ENCODE results near the gene GABRG3. TPM values are rescaled to one million over a fixed set of nuclear protein-coding genes. Genes with fewer than 3 reads are reported as not detected.

GABRG3 gene
- total RNA-seq, 2 experiments from 2014 or later, result not detected

DNA sequence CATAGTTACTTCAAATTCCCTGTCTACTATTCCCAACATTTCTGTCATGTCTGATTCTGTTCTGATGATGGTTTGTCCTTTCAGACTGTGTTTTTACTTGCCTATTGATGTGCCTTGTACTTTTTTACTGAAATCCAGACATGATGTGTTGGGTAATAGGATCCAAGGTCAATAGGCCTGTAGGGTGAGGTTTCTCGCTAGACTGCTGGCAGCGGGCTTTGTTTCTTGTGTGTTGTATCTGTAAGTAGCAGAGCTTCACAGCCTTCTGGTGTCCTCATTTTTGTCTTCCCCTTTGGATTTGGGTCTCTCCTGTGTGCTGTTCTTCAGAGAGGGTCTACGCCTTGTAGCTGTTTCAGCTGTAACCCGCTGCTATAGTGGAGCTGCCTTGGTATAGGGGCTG, 140.3 kb downstream of the GABRG3 start:
- ChIA-PET CTCF (no interaction called here), POLR2A (no interaction called here)
- DNase-seq, result no peak
- Mint-ChIP-seq H3K36me3 (ENCODE audit: low read depth) (no peaks in the 10 kb centered on the region), H3K4me3 (no peak overlapping the region), H3K27ac (no peak overlapping the region), H3K4me1 (no peaks in the 10 kb centered on the region), H3K27me3 (no peaks in the 10 kb centered on the region), H3K9me3 (peaks cover 4% of the 10 kb centered on the region)

- POLR2A ChIA-PET, result no interaction called here
- Mint-ChIP-seq H3K27ac (no peak overlapping the region), H3K4me1 (no peaks in the 10 kb centered on the region), H3K27me3 (no peaks in the 10 kb centered on the region), H3K9me3 (peaks cover 4% of the 10 kb centered on the region), H3K4me3 (no peak overlapping the region), H3K36me3 (ENCODE audit: low read depth) (no peaks in the 10 kb centered on the region)
- no peak for DNase-seq
- CTCF ChIA-PET, result no interaction called here
Measured at GRCh38 chr15:27114473-27114872, 143.5 kb downstream of the GABRG3 start.

DNA sequence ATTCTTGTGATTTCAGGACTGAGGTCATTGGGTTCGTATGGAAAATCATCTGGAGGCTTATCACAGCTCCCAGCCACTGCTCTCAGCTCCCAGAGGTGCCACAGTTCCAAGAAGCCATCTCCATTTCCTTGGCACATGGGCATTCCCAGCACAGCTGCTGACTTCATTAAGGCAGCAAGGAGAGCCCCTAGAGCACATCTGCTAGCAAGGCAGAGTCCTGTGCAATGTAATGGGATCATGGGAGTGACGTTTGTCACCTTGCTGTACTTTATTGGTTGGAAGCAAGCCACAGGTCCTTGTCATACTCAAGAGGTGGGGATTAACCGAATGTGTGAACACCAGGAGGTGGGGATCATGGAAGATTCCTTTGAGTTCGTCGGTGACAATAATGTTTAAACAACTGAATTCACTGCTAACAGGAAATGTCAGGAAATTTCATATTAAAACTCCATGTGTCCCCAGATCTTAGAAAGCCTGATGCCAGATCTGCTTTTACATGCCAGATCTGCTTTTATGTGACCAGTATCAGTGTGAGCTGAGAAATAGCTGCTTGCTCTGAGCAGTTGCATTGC, 148.8 kb downstream of the GABRG3 start:
- Mint-ChIP-seq H3K4me3 (no peak overlapping the region), H3K27me3 (no peaks in the 10 kb centered on the region), H3K4me1 (no peaks in the 10 kb centered on the region), H3K27ac (no peak overlapping the region), H3K9me3 (peaks cover 20% of the 10 kb centered on the region), H3K36me3 (ENCODE audit: low read depth) (no peaks in the 10 kb centered on the region)
- ChIA-PET CTCF (no interaction called here), POLR2A (no interaction called here)
- no peak for DNase-seq

- H3K9me3 Mint-ChIP-seq, result peaks cover 28% of the 10 kb centered on the region
Measured at GRCh38 chr15:27121672-27122071, 150.7 kb downstream of the GABRG3 start.

DNA sequence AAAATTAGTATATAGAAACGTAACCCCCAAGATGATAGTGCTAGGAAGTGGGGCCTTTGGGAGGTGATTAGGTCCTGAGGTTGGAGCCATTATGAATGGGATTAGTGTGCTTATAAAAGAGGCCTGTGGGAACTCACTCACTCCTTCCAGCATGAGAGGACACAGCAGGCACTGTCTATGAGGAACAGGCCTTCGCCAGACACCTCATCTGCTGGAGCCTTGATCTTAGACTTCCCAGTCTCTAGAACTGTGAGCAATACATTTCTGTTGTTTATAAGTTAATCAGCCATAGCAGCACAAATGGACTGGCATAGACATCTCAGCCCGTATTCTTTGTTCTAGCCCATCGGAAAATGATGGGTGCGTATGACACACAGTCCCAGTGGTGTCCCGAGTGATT, 152.3 kb downstream of the GABRG3 start:
- ChIA-PET CTCF (no interaction called here), POLR2A (no interaction called here)
- H3K4me3 Mint-ChIP-seq, result no peak overlapping the region
- no peak overlapping the region for H3K27ac Mint-ChIP-seq
- no peaks in the 10 kb centered on the region for H3K27me3 Mint-ChIP-seq
- H3K36me3 Mint-ChIP-seq (ENCODE audit: low read depth), result no peaks in the 10 kb centered on the region
- H3K9me3 Mint-ChIP-seq, result peaks cover 29% of the 10 kb centered on the region
- no peak for DNase-seq
- no peaks in the 10 kb centered on the region for H3K4me1 Mint-ChIP-seq

More at GRCh38 chr15:27121672-27122071, 150.7 kb downstream of the GABRG3 start:
- no peaks in the 10 kb centered on the region for H3K36me3 Mint-ChIP-seq (ENCODE audit: low read depth)
- H3K4me1 Mint-ChIP-seq, result no peaks in the 10 kb centered on the region
- H3K27ac Mint-ChIP-seq, result no peak overlapping the region
- H3K27me3 Mint-ChIP-seq, result no peaks in the 10 kb centered on the region
- H3K4me3 Mint-ChIP-seq, result no peak overlapping the region
- ChIA-PET POLR2A (no interaction called here), CTCF (no interaction called here)
- no peak for DNase-seq

- Mint-ChIP-seq H3K27ac (no peak overlapping the region), H3K27me3 (no peaks in the 10 kb centered on the region), H3K36me3 (ENCODE audit: low read depth) (no peaks in the 10 kb centered on the region), H3K4me3 (no peak overlapping the region), H3K9me3 (peaks cover 29% of the 10 kb centered on the region), H3K4me1 (no peaks in the 10 kb centered on the region)
- DNase-seq, result no peak
- ChIA-PET POLR2A (no interaction called here), CTCF (no interaction called here)
Measured at GRCh38 chr15:27123808-27124207, 152.8 kb downstream of the GABRG3 start.

GRCh38 chr15:27124287-27124871, 153.4 kb downstream of the GABRG3 start:
- Mint-ChIP-seq H3K36me3 (ENCODE audit: low read depth) (no peaks in the 10 kb centered on the region), H3K27ac (no peak overlapping the region), H3K9me3 (peaks cover 29% of the 10 kb centered on the region), H3K4me1 (no peaks in the 10 kb centered on the region), H3K4me3 (no peak overlapping the region), H3K27me3 (no peaks in the 10 kb centered on the region)
- DNase-seq, result no peak
- ChIA-PET POLR2A (no interaction called here), CTCF (no interaction called here)

DNA sequence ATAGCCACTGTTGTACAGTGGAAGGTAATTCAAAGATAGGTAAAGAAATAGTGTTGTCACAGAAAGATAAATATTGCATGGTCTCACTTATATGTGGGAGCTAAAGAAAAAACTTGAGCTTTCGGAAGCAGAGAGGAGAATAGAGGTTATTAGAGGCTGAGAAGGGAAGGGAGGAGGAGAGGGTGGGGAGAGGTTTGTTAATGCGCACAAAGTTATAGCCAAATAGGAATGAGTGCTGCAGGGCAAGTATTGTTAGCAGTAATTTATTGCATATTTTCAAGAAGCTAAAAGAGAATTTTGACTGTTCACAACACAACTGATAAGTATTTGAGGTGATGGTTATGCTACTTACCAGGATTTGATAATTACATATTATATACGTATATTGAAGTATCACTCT, 154.2 kb downstream of the GABRG3 start:
- POLR2A ChIA-PET, result no interaction called here
- peaks cover 28% of the 10 kb centered on the region for H3K9me3 Mint-ChIP-seq
- no peak for DNase-seq
- no peaks in the 10 kb centered on the region for H3K36me3 Mint-ChIP-seq (ENCODE audit: low read depth)
- H3K4me1 Mint-ChIP-seq, result no peaks in the 10 kb centered on the region
- H3K4me3 Mint-ChIP-seq, result no peak overlapping the region
- H3K27ac Mint-ChIP-seq, result no peak overlapping the region
- CTCF ChIA-PET, result no interaction called here
- H3K27me3 Mint-ChIP-seq, result no peaks in the 10 kb centered on the region

DNA sequence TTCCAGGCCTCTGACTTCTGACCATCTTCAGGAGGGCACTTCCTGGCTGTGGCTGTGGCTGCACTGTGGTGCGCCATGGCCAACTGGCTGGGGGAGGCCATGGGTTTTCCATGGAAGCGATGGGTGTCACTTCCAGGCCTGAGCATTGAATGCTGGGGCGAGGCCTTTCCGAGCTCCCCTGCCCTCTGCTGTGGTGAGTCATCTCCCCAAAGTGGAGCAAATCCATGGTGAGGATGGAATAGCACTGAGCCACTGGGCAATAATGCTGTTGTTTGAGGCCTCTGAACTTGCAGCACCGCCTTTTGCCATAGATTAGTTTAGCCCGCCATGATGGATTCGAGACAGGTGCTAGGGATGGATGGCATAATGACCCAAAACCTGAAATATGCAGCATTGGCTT, 155.5 kb downstream of the GABRG3 start:
- no peaks in the 10 kb centered on the region for H3K27me3 Mint-ChIP-seq
- H3K4me3 Mint-ChIP-seq, result no peak overlapping the region
- no peaks in the 10 kb centered on the region for H3K4me1 Mint-ChIP-seq
- no peak overlapping the region for H3K27ac Mint-ChIP-seq
- H3K36me3 Mint-ChIP-seq (ENCODE audit: low read depth), result no peaks in the 10 kb centered on the region
- H3K9me3 Mint-ChIP-seq, result peaks cover 22% of the 10 kb centered on the region
- ChIA-PET POLR2A (no interaction called here), CTCF (no interaction called here)
- DNase-seq, result no peak

- Mint-ChIP-seq H3K27me3 (no peaks in the 10 kb centered on the region), H3K9me3 (peaks cover 12% of the 10 kb centered on the region), H3K4me1 (no peaks in the 10 kb centered on the region), H3K27ac (no peak overlapping the region), H3K36me3 (ENCODE audit: low read depth) (no peaks in the 10 kb centered on the region), H3K4me3 (no peak overlapping the region)
- DNase-seq, result no peak
- ChIA-PET CTCF (no interaction called here), POLR2A (no interaction called here)
Measured at GRCh38 chr15:27127815-27128570, 157.0 kb downstream of the GABRG3 start.

GRCh38 chr15:27133249-27133648, 162.3 kb downstream of the GABRG3 start:
- Mint-ChIP-seq H3K4me1 (no peaks in the 10 kb centered on the region), H3K4me3 (no peak overlapping the region), H3K9me3 (peaks cover 5% of the 10 kb centered on the region), H3K36me3 (ENCODE audit: low read depth) (peaks cover 2% of the 10 kb centered on the region), H3K27ac (no peak overlapping the region), H3K27me3 (no peaks in the 10 kb centered on the region)
- ChIA-PET POLR2A (no interaction called here), CTCF (no interaction called here)
- no peak for DNase-seq

- DNase-seq, result no peak
- no peak overlapping the region for H3K4me3 Mint-ChIP-seq
- ChIA-PET CTCF (no interaction called here), POLR2A (no interaction called here)
- peaks cover 2% of the 10 kb centered on the region for H3K36me3 Mint-ChIP-seq (ENCODE audit: low read depth)
- no peaks in the 10 kb centered on the region for H3K27me3 Mint-ChIP-seq
- no peak overlapping the region for H3K27ac Mint-ChIP-seq
- peaks cover 11% of the 10 kb centered on the region for H3K9me3 Mint-ChIP-seq
- no peaks in the 10 kb centered on the region for H3K4me1 Mint-ChIP-seq
Measured at GRCh38 chr15:27134481-27134880, 163.5 kb downstream of the GABRG3 start.

DNA sequence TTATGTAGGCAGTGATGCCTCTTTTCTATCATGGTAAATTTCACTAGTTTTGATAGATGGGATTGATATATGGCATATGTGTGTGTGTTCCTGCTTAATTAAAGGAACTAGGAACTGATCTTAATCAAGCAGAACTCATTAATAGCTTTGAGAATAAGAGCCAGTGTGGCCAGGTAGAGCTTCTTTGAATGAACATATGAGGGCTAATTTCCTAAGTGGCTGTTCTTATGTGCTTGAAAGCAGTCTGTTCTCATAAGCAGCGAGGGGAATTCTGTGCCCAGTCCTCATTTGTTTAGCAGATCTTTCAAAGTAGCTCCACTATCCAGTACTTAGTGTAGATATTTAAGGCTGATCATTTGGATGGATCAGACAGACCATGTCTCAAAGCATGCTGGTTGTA, 164.2 kb downstream of the GABRG3 start:
- CTCF ChIA-PET, result no interaction called here
- peaks cover 2% of the 10 kb centered on the region for H3K36me3 Mint-ChIP-seq (ENCODE audit: low read depth)
- peaks cover 11% of the 10 kb centered on the region for H3K9me3 Mint-ChIP-seq
- no peaks in the 10 kb centered on the region for H3K4me1 Mint-ChIP-seq
- no peak for DNase-seq
- POLR2A ChIA-PET, result no interaction called here
- no peaks in the 10 kb centered on the region for H3K27me3 Mint-ChIP-seq
- no peak overlapping the region for H3K4me3 Mint-ChIP-seq
- H3K27ac Mint-ChIP-seq, result no peak overlapping the region

DNA sequence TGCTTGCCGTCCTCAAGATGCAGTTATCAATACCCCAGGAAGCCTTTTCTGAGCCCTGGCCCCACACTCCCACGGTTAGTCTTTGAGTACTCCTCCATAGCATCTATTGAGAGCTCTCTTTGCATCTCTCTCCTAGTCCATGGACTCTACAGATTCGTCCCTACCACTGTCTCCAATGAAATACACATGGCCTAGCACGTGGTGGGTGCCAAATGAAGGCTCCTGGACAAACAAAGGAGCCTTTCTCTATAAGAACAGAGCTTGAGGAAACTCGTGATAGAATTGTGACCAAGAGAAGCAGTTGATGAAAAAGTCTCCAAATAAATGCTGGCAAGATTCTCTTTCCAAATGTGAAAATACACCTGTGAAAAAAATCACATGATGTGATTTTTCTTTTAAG, 166.1 kb downstream of the GABRG3 start:
- H3K27me3 Mint-ChIP-seq, result no peaks in the 10 kb centered on the region
- H3K4me3 Mint-ChIP-seq, result no peak overlapping the region
- ChIA-PET POLR2A (no interaction called here), CTCF (no interaction called here)
- no peaks in the 10 kb centered on the region for H3K4me1 Mint-ChIP-seq
- peaks cover 2% of the 10 kb centered on the region for H3K36me3 Mint-ChIP-seq (ENCODE audit: low read depth)
- no peak for DNase-seq
- no peak overlapping the region for H3K27ac Mint-ChIP-seq
- peaks cover 12% of the 10 kb centered on the region for H3K9me3 Mint-ChIP-seq
